Vagina (tissue), 2 donors: ENCODE results near the gene ITPR1.

Experiments used
- POLR2A ChIP-seq, 2 donors: fragments of 450-650 bp; IDR thresholded peaks; one replicate each; pipeline ENCODE4 v1.6.1; 2017; ENCODE audit warnings: antibody characterized with exemption in 2 of 2, mild to moderate bottlenecking in 2 of 2, moderate library complexity in 2 of 2
- TF ChIP-seq, protein P1 (sequence below), 3 experiments: fragments of 450-650 bp in 2 of 3; fragments of 200-600 bp in 1 of 3; sonication (generic) in 1 of 3; IDR thresholded peaks; one replicate each; pipeline ENCODE4 v1.5.1; 2017 to 2019; ENCODE audit warnings: antibody characterized with exemption in 3 of 3, mild to moderate bottlenecking in 2 of 3, moderate library complexity in 2 of 3

DNA sequence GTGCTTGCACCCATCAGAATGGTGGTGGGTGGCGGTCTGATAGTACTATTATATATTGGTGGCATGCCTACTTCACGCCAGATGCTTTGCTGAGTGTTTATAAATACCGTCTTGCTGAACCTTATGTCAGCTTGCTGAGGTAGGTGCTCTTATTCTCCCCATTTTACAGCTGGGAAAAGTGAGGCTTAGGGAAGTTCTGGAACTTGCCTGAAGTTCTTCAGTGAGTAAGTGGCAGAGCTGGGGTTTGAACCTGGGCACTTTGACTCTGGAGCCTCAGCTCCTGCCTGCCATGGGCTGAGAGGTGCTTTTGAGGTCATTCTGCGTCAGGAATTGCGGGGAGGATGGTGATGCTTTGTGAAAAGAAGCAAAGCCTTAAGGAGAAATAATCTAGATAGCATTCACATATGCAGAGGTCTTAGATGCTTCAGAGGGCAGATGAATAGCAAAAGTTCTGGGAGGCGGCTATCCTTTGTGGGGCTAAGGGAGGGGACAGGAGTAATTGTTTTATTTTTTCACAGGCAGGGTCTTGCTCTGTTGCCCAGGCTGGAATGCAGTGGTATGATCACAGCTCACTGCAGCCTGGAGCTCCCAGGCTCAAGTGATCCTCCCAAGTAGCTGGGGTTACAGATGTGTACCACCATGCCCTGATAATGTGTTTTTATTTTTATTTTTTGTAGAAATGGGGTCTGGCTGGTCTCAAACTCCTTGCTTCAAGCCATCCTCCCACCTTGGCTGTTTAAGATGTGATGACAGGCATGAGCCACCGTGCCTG lies 18.5 kb downstream of the ITPR1 start:
- TF ChIP-seq, protein P1, sequence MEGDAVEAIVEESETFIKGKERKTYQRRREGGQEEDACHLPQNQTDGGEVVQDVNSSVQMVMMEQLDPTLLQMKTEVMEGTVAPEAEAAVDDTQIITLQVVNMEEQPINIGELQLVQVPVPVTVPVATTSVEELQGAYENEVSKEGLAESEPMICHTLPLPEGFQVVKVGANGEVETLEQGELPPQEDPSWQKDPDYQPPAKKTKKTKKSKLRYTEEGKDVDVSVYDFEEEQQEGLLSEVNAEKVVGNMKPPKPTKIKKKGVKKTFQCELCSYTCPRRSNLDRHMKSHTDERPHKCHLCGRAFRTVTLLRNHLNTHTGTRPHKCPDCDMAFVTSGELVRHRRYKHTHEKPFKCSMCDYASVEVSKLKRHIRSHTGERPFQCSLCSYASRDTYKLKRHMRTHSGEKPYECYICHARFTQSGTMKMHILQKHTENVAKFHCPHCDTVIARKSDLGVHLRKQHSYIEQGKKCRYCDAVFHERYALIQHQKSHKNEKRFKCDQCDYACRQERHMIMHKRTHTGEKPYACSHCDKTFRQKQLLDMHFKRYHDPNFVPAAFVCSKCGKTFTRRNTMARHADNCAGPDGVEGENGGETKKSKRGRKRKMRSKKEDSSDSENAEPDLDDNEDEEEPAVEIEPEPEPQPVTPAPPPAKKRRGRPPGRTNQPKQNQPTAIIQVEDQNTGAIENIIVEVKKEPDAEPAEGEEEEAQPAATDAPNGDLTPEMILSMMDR (IDR thresholded peaks at IDR 0.05), result no peak
- no peak for TF ChIP-seq POLR2A (IDR thresholded peaks at IDR 0.05)
